Liver (tissue), 3 donors: ENCODE measurements around the gene GPR176.

Experiments used
- EGR1 ChIP-seq, 2 donors: IDR thresholded peaks; 2 replicates each; pipeline ENCODE4 v1.6.1; 2016 to 2018; ENCODE audit warnings: antibody characterized with exemption in 2 of 2, low read depth in 2 of 2
- FOXA1 ChIP-seq: IDR thresholded peaks from 2 replicates; pipeline ENCODE4 v1.6.1; 2016; ENCODE audit warnings: antibody characterized with exemption
- GABPA ChIP-seq, 2 donors: IDR thresholded peaks in 1 of 2; conservative IDR thresholded peaks in 1 of 2; 2 replicates each; pipeline ENCODE4 v1.6.1; 2016; ENCODE audit warnings: antibody characterized with exemption in 2 of 2, mild to moderate bottlenecking in 1 of 2, moderate library complexity in 1 of 2
- HNF4A ChIP-seq, 2 donors: conservative IDR thresholded peaks; 2 replicates each; pipeline ENCODE4 v1.6.1; 2016; ENCODE audit warnings: antibody characterized with exemption in 2 of 2, mild to moderate bottlenecking in 2 of 2
- JUND ChIP-seq, 2 donors: IDR thresholded peaks; 2 replicates each; pipeline ENCODE4 v1.6.1; 2016; ENCODE audit warnings: antibody characterized with exemption in 2 of 2
- RAD21 ChIP-seq, 2 donors: IDR thresholded peaks; 2 replicates each; pipeline ENCODE4 v1.6.1; 2016; ENCODE audit warnings: antibody characterized with exemption in 2 of 2, mild to moderate bottlenecking in 2 of 2
- SP1 ChIP-seq: IDR thresholded peaks from 2 replicates; pipeline ENCODE4 v1.6.1; 2018; ENCODE audit warnings: antibody characterized with exemption, mild to moderate bottlenecking
- TAF1 ChIP-seq: conservative IDR thresholded peaks from 2 replicates; pipeline ENCODE4 v1.6.1; 2016; ENCODE audit warnings: antibody characterized with exemption, mild to moderate bottlenecking
- YY1 ChIP-seq: IDR thresholded peaks from 2 replicates; pipeline ENCODE4 v1.6.1; 2016; ENCODE audit warnings: antibody characterized with exemption, mild to moderate bottlenecking
- TF ChIP-seq, protein P1 (sequence below): fragments of 150-350 bp; IDR thresholded peaks from 2 replicates; pipeline ENCODE4 v1.5.1; 2017; ENCODE audit warnings: improper control_type of control experiment, low read depth, low read length; ENCODE audit not compliant: missing input control
- TF ChIP-seq, protein P2 (sequence below): IDR thresholded peaks from 2 replicates; pipeline ENCODE4 v1.6.1; 2016; ENCODE audit warnings: antibody characterized with exemption
- TF ChIP-seq, protein P3 (sequence below): IDR thresholded peaks from 2 replicates; pipeline ENCODE4 v1.6.1; 2016; ENCODE audit warnings: antibody characterized with exemption
- TF ChIP-seq, protein P4 (sequence below): IDR thresholded peaks from 2 replicates; pipeline ENCODE4 v1.6.1; 2016; ENCODE audit warnings: antibody characterized with exemption, mild to moderate bottlenecking
- TF ChIP-seq, protein P5 (sequence below): IDR thresholded peaks from 2 replicates; pipeline ENCODE4 v1.6.1; 2016; ENCODE audit warnings: antibody characterized with exemption
- donor health status: healthy.
- donor health status: healthy.

DNA sequence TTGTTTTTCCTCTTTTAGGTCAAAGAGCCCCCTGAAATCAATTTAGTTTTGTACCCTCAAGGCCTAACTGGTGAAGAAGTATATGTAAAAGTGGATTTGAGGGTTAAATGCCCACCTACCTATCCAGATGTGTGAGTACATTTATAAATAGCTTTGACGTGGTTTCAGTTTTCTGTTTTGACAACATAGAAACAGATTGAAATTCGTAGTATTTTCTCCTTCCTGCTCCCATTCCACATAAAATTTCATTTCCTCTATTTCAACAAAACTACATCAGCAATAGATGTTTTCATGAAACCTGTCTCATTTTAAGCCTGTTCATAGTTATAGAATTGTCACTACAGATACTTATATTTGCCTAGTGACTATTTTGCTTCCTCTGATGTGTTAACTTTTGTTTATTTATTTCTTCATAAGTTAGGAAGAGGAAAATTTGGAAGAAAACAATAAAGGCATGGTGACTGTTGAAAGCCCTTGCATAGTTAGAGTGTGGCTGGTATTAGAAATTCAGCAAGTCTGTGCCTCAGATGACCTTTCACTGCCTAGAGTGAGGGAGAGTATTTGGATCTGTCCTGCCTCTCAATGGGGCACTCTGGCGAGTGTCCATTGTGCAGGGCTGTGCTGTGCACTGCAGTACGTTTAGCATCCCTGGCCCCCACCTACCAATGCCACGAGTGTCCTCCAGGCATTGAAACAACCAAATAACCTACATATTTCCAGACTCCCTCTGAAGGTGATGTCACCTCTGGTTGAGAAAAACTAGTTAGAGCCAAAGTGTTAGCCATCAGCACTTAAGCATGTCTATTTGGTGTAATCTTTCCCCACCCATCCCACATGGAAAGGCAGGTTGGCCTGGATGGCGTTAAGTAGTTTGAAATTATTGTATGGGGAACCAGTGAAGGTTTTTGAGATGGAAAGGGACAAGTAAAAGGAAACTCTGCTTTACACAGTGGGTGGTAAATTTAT, 19.7 kb upstream of the GPR176 start:
- TF ChIP-seq, protein P1, sequence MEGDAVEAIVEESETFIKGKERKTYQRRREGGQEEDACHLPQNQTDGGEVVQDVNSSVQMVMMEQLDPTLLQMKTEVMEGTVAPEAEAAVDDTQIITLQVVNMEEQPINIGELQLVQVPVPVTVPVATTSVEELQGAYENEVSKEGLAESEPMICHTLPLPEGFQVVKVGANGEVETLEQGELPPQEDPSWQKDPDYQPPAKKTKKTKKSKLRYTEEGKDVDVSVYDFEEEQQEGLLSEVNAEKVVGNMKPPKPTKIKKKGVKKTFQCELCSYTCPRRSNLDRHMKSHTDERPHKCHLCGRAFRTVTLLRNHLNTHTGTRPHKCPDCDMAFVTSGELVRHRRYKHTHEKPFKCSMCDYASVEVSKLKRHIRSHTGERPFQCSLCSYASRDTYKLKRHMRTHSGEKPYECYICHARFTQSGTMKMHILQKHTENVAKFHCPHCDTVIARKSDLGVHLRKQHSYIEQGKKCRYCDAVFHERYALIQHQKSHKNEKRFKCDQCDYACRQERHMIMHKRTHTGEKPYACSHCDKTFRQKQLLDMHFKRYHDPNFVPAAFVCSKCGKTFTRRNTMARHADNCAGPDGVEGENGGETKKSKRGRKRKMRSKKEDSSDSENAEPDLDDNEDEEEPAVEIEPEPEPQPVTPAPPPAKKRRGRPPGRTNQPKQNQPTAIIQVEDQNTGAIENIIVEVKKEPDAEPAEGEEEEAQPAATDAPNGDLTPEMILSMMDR: no peak
- TF ChIP-seq TAF1 (no peak), YY1 (no peak), EGR1 (IDR thresholded peaks at IDR 0.05; ENCODE audit: low read depth in 2 of 2) (no peak), GABPA (IDR thresholded peaks at IDR 0.05 in 1 of 2, conservative IDR thresholded peaks at IDR 0.05 in 1 of 2) (no peak), HNF4A (conservative IDR thresholded peaks at IDR 0.05) (no peak), SP1 (no peak), JUND (IDR thresholded peaks at IDR 0.05) (no peak), RAD21 (IDR thresholded peaks at IDR 0.05) (no peak), FOXA1 (no peak)
- TF ChIP-seq, protein P2, sequence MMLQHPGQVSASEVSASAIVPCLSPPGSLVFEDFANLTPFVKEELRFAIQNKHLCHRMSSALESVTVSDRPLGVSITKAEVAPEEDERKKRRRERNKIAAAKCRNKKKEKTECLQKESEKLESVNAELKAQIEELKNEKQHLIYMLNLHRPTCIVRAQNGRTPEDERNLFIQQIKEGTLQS: no peak
- TF ChIP-seq, protein P3, sequence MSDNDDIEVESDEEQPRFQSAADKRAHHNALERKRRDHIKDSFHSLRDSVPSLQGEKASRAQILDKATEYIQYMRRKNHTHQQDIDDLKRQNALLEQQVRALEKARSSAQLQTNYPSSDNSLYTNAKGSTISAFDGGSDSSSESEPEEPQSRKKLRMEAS: no peak
- TF ChIP-seq, protein P4, sequence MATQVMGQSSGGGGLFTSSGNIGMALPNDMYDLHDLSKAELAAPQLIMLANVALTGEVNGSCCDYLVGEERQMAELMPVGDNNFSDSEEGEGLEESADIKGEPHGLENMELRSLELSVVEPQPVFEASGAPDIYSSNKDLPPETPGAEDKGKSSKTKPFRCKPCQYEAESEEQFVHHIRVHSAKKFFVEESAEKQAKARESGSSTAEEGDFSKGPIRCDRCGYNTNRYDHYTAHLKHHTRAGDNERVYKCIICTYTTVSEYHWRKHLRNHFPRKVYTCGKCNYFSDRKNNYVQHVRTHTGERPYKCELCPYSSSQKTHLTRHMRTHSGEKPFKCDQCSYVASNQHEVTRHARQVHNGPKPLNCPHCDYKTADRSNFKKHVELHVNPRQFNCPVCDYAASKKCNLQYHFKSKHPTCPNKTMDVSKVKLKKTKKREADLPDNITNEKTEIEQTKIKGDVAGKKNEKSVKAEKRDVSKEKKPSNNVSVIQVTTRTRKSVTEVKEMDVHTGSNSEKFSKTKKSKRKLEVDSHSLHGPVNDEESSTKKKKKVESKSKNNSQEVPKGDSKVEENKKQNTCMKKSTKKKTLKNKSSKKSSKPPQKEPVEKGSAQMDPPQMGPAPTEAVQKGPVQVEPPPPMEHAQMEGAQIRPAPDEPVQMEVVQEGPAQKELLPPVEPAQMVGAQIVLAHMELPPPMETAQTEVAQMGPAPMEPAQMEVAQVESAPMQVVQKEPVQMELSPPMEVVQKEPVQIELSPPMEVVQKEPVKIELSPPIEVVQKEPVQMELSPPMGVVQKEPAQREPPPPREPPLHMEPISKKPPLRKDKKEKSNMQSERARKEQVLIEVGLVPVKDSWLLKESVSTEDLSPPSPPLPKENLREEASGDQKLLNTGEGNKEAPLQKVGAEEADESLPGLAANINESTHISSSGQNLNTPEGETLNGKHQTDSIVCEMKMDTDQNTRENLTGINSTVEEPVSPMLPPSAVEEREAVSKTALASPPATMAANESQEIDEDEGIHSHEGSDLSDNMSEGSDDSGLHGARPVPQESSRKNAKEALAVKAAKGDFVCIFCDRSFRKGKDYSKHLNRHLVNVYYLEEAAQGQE: no peak
- TF ChIP-seq, protein P5, sequence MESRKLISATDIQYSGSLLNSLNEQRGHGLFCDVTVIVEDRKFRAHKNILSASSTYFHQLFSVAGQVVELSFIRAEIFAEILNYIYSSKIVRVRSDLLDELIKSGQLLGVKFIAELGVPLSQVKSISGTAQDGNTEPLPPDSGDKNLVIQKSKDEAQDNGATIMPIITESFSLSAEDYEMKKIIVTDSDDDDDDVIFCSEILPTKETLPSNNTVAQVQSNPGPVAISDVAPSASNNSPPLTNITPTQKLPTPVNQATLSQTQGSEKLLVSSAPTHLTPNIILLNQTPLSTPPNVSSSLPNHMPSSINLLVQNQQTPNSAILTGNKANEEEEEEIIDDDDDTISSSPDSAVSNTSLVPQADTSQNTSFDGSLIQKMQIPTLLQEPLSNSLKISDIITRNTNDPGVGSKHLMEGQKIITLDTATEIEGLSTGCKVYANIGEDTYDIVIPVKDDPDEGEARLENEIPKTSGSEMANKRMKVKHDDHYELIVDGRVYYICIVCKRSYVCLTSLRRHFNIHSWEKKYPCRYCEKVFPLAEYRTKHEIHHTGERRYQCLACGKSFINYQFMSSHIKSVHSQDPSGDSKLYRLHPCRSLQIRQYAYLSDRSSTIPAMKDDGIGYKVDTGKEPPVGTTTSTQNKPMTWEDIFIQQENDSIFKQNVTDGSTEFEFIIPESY: no peak
